WERI-Rb-1 (cell line): Measurements from ENCODE around the gene ITPR3.

Experiments used
- DNase-seq: peaks from one replicate; pipeline ENCODE4 v3.0.0-alpha.2; 2020
- H3K27ac ChIP-seq: fragments of 250-450 bp; sonication (Bioruptor Pico); 2 replicates; pipeline ENCODE4 v1.5.1; 2020; ENCODE audit warnings: mild to moderate bottlenecking, moderate library complexity
- H3K27me3 ChIP-seq: fragments of 250-450 bp; sonication (Bioruptor Pico); 2 replicates; pipeline ENCODE4 v1.5.1; 2021; ENCODE audit warnings: mild to moderate bottlenecking, low read depth, moderate library complexity; ENCODE audit not compliant: insufficient read depth, severe bottlenecking
- H3K36me3 ChIP-seq: fragments of 250-450 bp; sonication (Bioruptor Pico); 2 replicates; pipeline ENCODE4 v1.5.1; 2020; ENCODE audit warnings: mild to moderate bottlenecking, moderate library complexity
- H3K4me3 ChIP-seq: 2 replicates; pipeline ENCODE4 v1.5.1; 2011; ENCODE audit warnings: low read depth, mild to moderate bottlenecking, control low read depth, low read length
- H3K9me3 ChIP-seq: fragments of 250-450 bp; sonication (Bioruptor Pico); 2 replicates; pipeline ENCODE4 v1.5.1; 2021; ENCODE audit warnings: mild to moderate bottlenecking, moderate library complexity; ENCODE audit not compliant: severe bottlenecking
- TF ChIP-seq, protein P1 (sequence below): IDR thresholded peaks from 2 replicates; pipeline ENCODE4 v1.5.1; 2011; ENCODE audit warnings: low read depth, mild to moderate bottlenecking, control low read depth, inconsistent platforms, low read length

ITPR3 gene

DNA sequence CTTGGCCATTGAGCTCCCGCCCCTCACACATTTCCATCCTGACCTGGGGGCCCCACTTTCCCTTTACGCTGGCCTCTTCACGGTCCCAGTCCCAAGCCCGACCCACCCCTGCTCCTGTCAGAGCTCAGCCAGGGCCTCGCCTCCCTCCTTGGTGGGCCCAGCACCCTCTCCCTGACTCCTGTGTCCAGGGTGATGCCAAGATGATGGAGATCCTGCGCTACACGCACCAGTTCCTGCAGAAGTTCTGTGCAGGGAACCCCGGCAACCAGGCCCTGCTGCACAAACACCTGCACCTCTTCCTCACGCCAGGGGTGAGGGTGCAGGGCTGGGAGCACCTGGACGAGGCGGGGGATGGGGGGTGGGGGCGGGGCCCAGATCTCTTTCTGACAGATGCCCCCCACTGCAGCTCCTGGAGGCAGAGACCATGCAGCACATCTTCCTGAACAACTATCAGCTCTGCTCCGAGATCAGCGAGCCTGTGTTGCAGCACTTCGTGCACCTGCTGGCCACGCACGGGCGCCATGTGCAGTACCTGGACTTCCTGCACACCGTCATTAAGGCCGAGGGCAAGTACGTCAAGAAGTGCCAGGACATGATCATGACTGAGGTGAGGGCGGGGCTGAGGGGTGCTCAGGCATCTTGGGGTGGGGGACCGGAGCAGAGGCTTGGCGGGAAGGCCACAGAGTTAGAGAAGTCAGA is 57.3 kb downstream of the ITPR3 start:
- Histone ChIP-seq H3K27ac (no peak overlapping the region), H3K36me3 (peaks cover 93% of the 10 kb centered on the region), H3K4me3 (no peak overlapping the region), H3K9me3 (no peaks in the 10 kb centered on the region), H3K27me3 (no peaks in the 10 kb centered on the region)
- TF ChIP-seq, protein P1, sequence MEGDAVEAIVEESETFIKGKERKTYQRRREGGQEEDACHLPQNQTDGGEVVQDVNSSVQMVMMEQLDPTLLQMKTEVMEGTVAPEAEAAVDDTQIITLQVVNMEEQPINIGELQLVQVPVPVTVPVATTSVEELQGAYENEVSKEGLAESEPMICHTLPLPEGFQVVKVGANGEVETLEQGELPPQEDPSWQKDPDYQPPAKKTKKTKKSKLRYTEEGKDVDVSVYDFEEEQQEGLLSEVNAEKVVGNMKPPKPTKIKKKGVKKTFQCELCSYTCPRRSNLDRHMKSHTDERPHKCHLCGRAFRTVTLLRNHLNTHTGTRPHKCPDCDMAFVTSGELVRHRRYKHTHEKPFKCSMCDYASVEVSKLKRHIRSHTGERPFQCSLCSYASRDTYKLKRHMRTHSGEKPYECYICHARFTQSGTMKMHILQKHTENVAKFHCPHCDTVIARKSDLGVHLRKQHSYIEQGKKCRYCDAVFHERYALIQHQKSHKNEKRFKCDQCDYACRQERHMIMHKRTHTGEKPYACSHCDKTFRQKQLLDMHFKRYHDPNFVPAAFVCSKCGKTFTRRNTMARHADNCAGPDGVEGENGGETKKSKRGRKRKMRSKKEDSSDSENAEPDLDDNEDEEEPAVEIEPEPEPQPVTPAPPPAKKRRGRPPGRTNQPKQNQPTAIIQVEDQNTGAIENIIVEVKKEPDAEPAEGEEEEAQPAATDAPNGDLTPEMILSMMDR = no peak
- DNase-seq = no peak

DNA sequence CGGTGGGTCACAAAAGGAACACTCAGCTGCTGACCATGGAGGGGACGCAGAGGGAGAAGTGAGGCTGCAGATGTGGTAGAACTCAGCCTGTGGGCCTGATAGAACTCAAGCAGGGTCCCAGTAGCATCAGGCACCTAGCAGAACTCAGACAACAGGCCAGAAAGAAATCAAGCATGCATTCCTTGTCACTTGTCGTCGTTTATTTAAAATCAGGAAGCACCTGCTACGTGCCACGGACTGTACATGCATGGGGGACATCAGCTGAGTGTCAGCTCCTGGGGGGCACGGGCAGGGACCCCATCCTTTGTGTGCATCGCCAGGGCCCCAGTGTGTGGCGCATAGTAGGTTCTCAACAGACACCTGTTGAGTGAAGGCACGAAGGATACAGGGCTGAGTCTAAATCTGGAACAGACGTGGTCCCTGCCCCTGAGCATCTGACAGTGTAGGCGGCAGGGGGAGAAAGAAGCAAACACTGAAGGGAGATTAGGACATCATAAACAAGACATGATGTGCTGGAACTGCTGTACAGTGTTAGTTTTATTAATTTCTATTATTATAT is 57.9 kb downstream of the ITPR3 start:
- no peak overlapping the region for H3K4me3 ChIP-seq
- TF ChIP-seq, protein P1 = no peak
- no peaks in the 10 kb centered on the region for H3K27me3 ChIP-seq
- H3K27ac ChIP-seq = no peak overlapping the region
- peaks cover 93% of the 10 kb centered on the region for H3K36me3 ChIP-seq
- no peaks in the 10 kb centered on the region for H3K9me3 ChIP-seq
- DNase-seq = no peak

GRCh38 chr6:33679761-33680160 is 58.6 kb downstream of the ITPR3 start:
- Histone ChIP-seq H3K27ac (no peak overlapping the region), H3K36me3 (peaks cover 93% of the 10 kb centered on the region), H3K4me3 (no peak overlapping the region), H3K9me3 (no peaks in the 10 kb centered on the region), H3K27me3 (no peaks in the 10 kb centered on the region)
- TF ChIP-seq, protein P1 = no peak
- no peak for DNase-seq

DNA sequence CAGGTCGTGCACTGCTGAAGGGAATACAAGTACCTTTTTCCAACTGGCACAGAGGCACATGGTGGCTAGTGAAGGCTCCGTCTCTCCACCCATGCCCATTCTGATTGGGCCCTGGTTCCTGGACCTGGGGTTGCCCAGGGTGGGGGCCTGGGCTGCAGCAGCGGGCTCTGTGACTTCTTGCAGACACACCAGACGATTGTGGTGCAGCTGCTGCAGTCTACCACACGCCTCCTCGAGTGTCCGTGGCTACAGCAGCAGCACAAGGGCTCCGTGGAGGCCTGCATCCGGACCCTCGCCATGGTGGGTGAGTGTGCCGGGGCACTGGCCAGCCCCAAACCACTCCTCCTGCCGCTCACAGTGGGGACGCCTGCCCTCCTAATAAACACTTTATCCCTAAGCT is 61.2 kb downstream of the ITPR3 start:
- Histone ChIP-seq H3K9me3 (no peaks in the 10 kb centered on the region), H3K4me3 (no peak overlapping the region), H3K36me3 (peaks cover 95% of the 10 kb centered on the region), H3K27ac (no peak overlapping the region), H3K27me3 (no peaks in the 10 kb centered on the region)
- DNase-seq = no peak
- TF ChIP-seq, protein P1 = no peak

DNA sequence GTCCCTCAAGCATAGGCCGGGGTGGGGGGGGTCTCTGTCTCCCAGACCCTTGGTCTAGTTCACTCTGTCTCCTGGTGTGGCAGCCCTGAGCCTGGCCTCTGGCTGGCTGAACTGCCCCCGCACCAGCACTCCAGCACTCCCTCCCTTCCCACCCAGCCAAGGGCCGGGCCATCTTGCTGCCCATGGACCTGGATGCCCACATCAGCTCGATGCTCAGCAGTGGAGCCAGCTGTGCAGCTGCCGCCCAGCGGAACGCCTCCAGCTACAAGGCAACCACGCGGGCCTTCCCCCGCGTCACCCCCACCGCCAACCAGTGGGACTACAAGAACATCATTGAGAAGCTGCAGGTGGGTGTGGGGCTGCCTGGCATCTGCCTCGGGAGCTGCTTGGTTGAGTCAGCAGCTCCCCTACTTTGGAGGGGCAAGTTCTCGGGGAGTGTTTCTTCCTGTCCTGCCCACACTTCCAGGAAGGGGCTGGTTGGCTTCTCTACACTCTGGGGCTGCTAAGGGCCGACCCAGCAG is 62.0 kb downstream of the ITPR3 start:
- no peak for DNase-seq

More for the DNA sequence above, 62.0 kb downstream of the ITPR3 start:
- no peaks in the 10 kb centered on the region for H3K27me3 ChIP-seq
- H3K36me3 ChIP-seq = peaks cover 95% of the 10 kb centered on the region
- no peaks in the 10 kb centered on the region for H3K9me3 ChIP-seq
- no peak overlapping the region for H3K4me3 ChIP-seq
- H3K27ac ChIP-seq = no peak overlapping the region
- TF ChIP-seq, protein P1 = no peak
